ENCODE data around the gene ORC5.

DNA sequence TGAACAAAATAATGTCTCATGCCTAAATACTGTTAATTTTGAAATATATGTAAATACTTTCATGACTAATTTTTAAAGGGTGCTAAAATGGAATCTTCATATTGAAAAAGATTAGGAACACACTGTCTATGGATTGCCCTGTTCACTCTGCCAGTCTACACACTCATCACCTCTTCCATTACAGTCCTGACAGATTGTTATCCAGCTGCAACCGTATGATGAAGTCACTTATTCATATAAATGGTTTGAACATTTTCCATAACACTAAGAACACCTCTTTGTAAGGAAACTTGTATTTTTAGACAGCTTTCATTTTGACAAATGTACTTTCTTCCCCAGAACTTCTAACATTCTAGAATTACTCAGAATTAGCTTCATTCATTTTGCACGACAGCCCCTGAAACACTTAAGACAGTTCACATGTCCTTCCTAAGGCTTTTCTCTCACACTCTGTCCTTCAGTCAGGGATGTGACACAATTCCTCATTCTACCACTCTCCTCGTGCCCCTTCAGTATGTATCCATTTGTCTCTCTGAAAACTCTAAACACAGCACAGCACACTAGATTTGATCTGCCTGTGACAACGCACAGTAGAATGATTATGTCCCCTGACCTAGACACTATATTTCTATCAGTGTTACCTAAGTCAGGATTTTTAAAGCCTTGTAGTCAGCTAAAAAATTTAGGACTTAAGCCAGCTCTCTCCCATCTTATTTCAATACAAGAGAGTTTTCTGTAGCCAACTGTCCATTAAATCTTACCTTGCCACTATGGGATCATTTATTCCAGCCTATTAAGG lies 71.9 kb downstream of the ORC5 start:
- TF ChIP-seq, protein P1, sequence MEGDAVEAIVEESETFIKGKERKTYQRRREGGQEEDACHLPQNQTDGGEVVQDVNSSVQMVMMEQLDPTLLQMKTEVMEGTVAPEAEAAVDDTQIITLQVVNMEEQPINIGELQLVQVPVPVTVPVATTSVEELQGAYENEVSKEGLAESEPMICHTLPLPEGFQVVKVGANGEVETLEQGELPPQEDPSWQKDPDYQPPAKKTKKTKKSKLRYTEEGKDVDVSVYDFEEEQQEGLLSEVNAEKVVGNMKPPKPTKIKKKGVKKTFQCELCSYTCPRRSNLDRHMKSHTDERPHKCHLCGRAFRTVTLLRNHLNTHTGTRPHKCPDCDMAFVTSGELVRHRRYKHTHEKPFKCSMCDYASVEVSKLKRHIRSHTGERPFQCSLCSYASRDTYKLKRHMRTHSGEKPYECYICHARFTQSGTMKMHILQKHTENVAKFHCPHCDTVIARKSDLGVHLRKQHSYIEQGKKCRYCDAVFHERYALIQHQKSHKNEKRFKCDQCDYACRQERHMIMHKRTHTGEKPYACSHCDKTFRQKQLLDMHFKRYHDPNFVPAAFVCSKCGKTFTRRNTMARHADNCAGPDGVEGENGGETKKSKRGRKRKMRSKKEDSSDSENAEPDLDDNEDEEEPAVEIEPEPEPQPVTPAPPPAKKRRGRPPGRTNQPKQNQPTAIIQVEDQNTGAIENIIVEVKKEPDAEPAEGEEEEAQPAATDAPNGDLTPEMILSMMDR (IDR thresholded peaks at IDR 0.05), result no peak
- TF ChIP-seq POLR2AphosphoS5 (IDR thresholded peaks at IDR 0.05; ENCODE audit: insufficient read depth in 1 of 2, low read depth in 1 of 2) (no peak), POLR2A (IDR thresholded peaks at IDR 0.05) (no peak)

Data from vagina (tissue), 2 donors.